Measurements from ENCODE around the gene SLC45A2.
"Not testable (repeated sequence)": the region's sequence is repeated elsewhere in the genome, so short reads cannot be mapped to it uniquely, and the experiment has no call there.

The SLC45A2 gene

GRCh38 chr5:34016222-34016621 lies 31.7 kb upstream of the SLC45A2 start:
- H3K36me3 Mint-ChIP-seq (ENCODE audit: low read depth): peaks cover 25% of the 10 kb centered on the region
- H3K4me3 Mint-ChIP-seq: no peak overlapping the region
- peaks cover 13% of the 10 kb centered on the region for H3K4me1 Mint-ChIP-seq
- H3K27ac Mint-ChIP-seq: peak overlapping the region in 1 of 3 experiments; percentile 2
- H3K27me3 Mint-ChIP-seq (ENCODE audit: low read depth): no peaks in the 10 kb centered on the region
- H3K9me3 Mint-ChIP-seq: no peaks in the 10 kb centered on the region
- no peak for TF ChIP-seq CTCF (IDR thresholded peaks at IDR 0.05; ENCODE audit: unreplicated experiment in 3 of 3)

- Mint-ChIP-seq H3K4me3 (no peak overlapping the region), H3K9me3 (no peaks in the 10 kb centered on the region), H3K27me3 (ENCODE audit: low read depth) (no peaks in the 10 kb centered on the region), H3K4me1 (peaks cover 13% of the 10 kb centered on the region), H3K36me3 (ENCODE audit: low read depth) (peaks cover 15% of the 10 kb centered on the region), H3K27ac (no peak overlapping the region)
- TF ChIP-seq CTCF (IDR thresholded peaks at IDR 0.05; ENCODE audit: unreplicated experiment in 3 of 3): no peak
These were observed 30.8 kb upstream of the SLC45A2 start for GRCh38 chr5:34015120-34015822.

GRCh38 chr5:34014626-34015025 lies 30.1 kb upstream of the SLC45A2 start:
- Mint-ChIP-seq H3K27ac (no peak overlapping the region), H3K36me3 (ENCODE audit: low read depth) (peaks cover 10% of the 10 kb centered on the region), H3K9me3 (no peaks in the 10 kb centered on the region), H3K4me3 (no peak overlapping the region), H3K27me3 (ENCODE audit: low read depth) (no peaks in the 10 kb centered on the region), H3K4me1 (peaks cover 13% of the 10 kb centered on the region)
- no peak for TF ChIP-seq CTCF (IDR thresholded peaks at IDR 0.05; ENCODE audit: unreplicated experiment in 3 of 3)

- H3K4me3 Mint-ChIP-seq: no peak overlapping the region
- TF ChIP-seq CTCF (IDR thresholded peaks at IDR 0.05; ENCODE audit: unreplicated experiment in 3 of 3): no peak
- peaks cover 5% of the 10 kb centered on the region for H3K36me3 Mint-ChIP-seq (ENCODE audit: low read depth)
- H3K9me3 Mint-ChIP-seq: no peaks in the 10 kb centered on the region
- H3K27ac Mint-ChIP-seq: no peak overlapping the region
- H3K4me1 Mint-ChIP-seq: peaks cover 24% of the 10 kb centered on the region
- H3K27me3 Mint-ChIP-seq (ENCODE audit: low read depth): no peaks in the 10 kb centered on the region
These were observed 29.1 kb upstream of the SLC45A2 start for GRCh38 chr5:34013547-34013946.

- no peak overlapping the region for H3K4me3 Mint-ChIP-seq
- H3K27me3 Mint-ChIP-seq (ENCODE audit: low read depth): no peaks in the 10 kb centered on the region
- H3K36me3 Mint-ChIP-seq (ENCODE audit: low read depth): peaks cover 5% of the 10 kb centered on the region
- no peak for TF ChIP-seq CTCF (IDR thresholded peaks at IDR 0.05; ENCODE audit: unreplicated experiment in 3 of 3)
- H3K4me1 Mint-ChIP-seq: peaks cover 28% of the 10 kb centered on the region
- peak overlapping the region in 1 of 3 experiments; percentile 72 for H3K27ac Mint-ChIP-seq
- H3K9me3 Mint-ChIP-seq: no peaks in the 10 kb centered on the region
These were observed 28.3 kb upstream of the SLC45A2 start for GRCh38 chr5:34012791-34013190.

- H3K9me3 Mint-ChIP-seq: no peaks in the 10 kb centered on the region
- H3K4me1 Mint-ChIP-seq: peaks cover 33% of the 10 kb centered on the region
- no peak overlapping the region for H3K4me3 Mint-ChIP-seq
- H3K27ac Mint-ChIP-seq: no peak overlapping the region
- no peak for TF ChIP-seq CTCF (IDR thresholded peaks at IDR 0.05; ENCODE audit: unreplicated experiment in 3 of 3)
- no peaks in the 10 kb centered on the region for H3K36me3 Mint-ChIP-seq (ENCODE audit: low read depth)
- H3K27me3 Mint-ChIP-seq (ENCODE audit: low read depth): no peaks in the 10 kb centered on the region
These were observed 27.0 kb upstream of the SLC45A2 start for GRCh38 chr5:34011536-34011935.

GRCh38 chr5:34010146-34010545 lies 25.7 kb upstream of the SLC45A2 start:
- not testable (repeated sequence) for H3K36me3 Mint-ChIP-seq (ENCODE audit: low read depth); H3K27me3 Mint-ChIP-seq (ENCODE audit: low read depth); H3K4me3 Mint-ChIP-seq; H3K9me3 Mint-ChIP-seq
- Mint-ChIP-seq H3K27ac (peak overlapping the region; percentile 99 to 100 (median 99)), H3K4me1 (peaks cover 37% of the 10 kb centered on the region)

All from nephron (organoid).